ENCODE measurements around the gene DHRSX. TPM values are rescaled to one million over a fixed set of nuclear protein-coding genes. Genes with fewer than 3 reads are reported as not detected.

DHRSX gene
- total and polyA plus RNA-seq, 9 of the 15 experiments (the other 6 are each of a cell fraction or from before 2014, with no cell fraction given): 0.59 to 11.0 (median 6.2) TPM

DNA sequence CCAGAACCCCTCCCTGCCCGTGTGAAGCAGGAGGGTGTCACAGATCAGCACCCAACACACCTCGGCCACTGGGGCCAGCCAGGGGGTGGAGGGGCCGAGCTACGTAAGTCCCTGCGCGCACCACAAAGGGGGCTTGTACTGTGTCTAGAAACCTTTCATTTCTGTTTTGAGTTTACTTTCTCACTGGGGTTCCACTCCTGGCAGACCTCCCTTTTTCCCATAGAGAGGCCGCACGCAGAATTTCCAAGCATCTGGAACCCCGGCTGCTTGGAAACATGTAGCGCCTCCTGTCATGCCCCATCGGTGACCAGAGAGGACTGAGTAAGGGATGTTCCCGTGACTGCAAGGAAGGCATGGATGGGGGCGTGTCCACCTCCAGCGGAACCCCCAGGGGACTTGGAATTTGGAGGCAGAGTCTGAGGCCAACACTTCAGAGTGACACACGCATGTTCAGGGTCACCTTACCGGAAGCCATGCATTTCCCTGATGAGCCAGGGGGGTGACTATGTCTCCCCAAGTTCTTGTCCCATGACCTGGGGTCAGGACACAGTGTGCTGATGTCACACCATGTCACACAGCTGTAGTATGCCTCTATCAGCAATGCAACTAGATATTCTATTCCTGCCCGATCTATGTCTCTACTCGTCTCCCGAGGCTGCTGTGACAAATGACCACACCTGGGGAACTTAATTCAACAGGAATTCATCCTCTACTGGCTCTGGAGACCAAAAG lies 105.3 kb downstream of the DHRSX start:
- no TSS peak for BruUV-seq (replicated peaks)
- Histone ChIP-seq H3K27me3 (ENCODE audit: control insufficient read depth in 2 of 2, insufficient read depth in 2 of 2, low read length in 2 of 2) (no peaks in the 10 kb centered on the region), H3K4me1 (replicated peaks in 1 of 2; ENCODE audit: control insufficient read depth in 2 of 2, insufficient read depth in 2 of 2, low read length in 2 of 2) (no peaks in the 10 kb centered on the region), H3K9ac (ENCODE audit: insufficient read depth in 1 of 2, low read depth in 2 of 2, low read length in 2 of 2) (no peak overlapping the region), H3K9me1 (ENCODE audit: control insufficient read depth, insufficient read depth, low read length) (no peaks in the 10 kb centered on the region), H3K79me2 (ENCODE audit: control insufficient read depth, insufficient read depth, low read length) (no peaks in the 10 kb centered on the region), H3K4me2 (ENCODE audit: insufficient read depth, low read length) (no peak overlapping the region), H3K4me3 (no peak overlapping the region), H3K9me3 (replicated peaks; ENCODE audit: control insufficient read depth, insufficient read depth, low read depth, low read length) (no peaks in the 10 kb centered on the region), H3K27ac (ENCODE audit: extremely low read depth, low read depth, low read length) (no peak overlapping the region), H3K36me3 (ENCODE audit: control insufficient read depth, insufficient read depth, low read length) (peaks cover 4% of the 10 kb centered on the region; the same call in 2 of the 3 replicates), H2AFZ (ENCODE audit: low read depth, low read length) (no peak overlapping the region), H4K20me1 (replicated peaks; ENCODE audit: control insufficient read depth, insufficient read depth, low read length) (no peaks in the 10 kb centered on the region)
- no peak for FAIRE-seq
- in situ Hi-C loops (cut with MboI): no loop called here
- intact Hi-C loops (cut with micrococcal nuclease): no loop called here
- TF ChIP-seq FOXJ2 (tag; IDR thresholded peaks at IDR 0.05): no peak
- TF ChIP-seq, protein P1, sequence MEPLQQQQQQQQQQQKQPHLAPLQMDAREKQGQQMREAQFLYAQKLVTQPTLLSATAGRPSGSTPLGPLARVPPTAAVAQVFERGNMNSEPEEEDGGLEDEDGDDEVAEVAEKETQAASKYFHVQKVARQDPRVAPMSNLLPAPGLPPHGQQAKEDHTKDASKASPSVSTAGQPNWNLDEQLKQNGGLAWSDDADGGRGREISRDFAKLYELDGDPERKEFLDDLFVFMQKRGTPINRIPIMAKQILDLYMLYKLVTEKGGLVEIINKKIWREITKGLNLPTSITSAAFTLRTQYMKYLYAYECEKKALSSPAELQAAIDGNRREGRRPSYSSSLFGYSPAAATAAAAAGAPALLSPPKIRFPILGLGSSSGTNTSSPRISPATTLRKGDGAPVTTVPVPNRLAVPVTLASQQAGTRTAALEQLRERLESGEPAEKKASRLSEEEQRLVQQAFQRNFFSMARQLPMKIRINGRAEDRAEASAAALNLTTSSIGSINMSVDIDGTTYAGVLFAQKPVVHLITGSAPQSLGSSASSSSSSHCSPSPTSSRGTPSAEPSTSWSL (CRISPR knock-in tag; IDR thresholded peaks at IDR 0.05; ENCODE audit: borderline replicate concordance): no peak
- TF ChIP-seq, protein P2, sequence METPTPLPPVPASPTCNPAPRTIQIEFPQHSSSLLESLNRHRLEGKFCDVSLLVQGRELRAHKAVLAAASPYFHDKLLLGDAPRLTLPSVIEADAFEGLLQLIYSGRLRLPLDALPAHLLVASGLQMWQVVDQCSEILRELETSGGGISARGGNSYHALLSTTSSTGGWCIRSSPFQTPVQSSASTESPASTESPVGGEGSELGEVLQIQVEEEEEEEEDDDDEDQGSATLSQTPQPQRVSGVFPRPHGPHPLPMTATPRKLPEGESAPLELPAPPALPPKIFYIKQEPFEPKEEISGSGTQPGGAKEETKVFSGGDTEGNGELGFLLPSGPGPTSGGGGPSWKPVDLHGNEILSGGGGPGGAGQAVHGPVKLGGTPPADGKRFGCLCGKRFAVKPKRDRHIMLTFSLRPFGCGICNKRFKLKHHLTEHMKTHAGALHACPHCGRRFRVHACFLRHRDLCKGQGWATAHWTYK (CRISPR knock-in tag; IDR thresholded peaks at IDR 0.05): no peak
- CTCF ChIA-PET (ENCODE audit: low intra/inter-chr PET ratio): no interaction called here
- 58% methylated on average over 19 of the region's 19 CpGs for WGBS (ENCODE audit: insufficient coverage, low coverage, missing lambda C conversion rate)
- no peak for DNase-seq (ENCODE audit: extremely low read depth in 1 of 4, low spot score in 3 of 4)
- POLR2A ChIA-PET: no interaction called here
- ATAC-seq: no peak
